LNCaP clone FGC (cell line): Measurements from ENCODE around the gene OR4A5.
"Not testable (repeated sequence)": the region's sequence is repeated elsewhere in the genome, so short reads cannot be mapped to it uniquely, and the experiment has no call there.

ENCODE experiments used
- DNase-seq: peaks from one replicate; pipeline ENCODE4 v3.0.0-alpha.2; 2011; ENCODE audit warnings: low read depth
- H3K4me3 ChIP-seq: 2 replicates; pipeline ENCODE4 v1.5.1; 2011; ENCODE audit warnings: mild to moderate bottlenecking, low read depth, low read length, control low read depth

Gene OR4A5, protein sequence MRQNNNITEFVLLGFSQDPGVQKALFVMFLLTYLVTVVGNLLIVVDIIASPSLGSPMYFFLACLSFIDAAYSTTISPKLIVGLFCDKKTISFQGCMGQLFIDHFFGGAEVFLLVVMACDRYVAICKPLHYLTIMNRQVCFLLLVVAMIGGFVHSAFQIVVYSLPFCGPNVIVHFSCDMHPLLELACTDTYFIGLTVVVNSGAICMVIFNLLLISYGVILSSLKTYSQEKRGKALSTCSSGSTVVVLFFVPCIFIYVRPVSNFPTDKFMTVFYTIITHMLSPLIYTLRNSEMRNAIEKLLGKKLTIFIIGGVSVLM

DNA sequence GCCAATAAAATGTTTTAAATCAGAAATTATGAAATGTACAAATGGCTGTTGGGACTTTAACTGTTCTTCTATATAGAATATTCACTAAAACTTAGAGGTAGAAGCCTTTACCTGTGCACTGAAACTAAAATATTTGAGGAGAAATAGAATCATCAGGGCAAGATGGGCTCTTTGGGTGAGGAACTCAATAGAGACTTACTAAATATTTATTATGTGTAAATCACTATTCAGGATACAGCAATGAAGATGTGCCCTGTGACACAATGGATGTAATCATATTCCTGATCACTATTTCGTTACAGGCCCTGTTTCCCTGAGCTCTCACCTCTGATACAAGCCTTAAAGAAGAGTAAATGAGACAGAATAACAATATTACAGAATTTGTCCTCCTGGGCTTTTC is at the start of gene OR4A5:
Gene OR4A5 (plus strand): TSS at position 301 of the 400 bp plus-strand sequence. CDS start 53 bp downstream, at position 354.
- not testable (repeated sequence) for DNase-seq, H3K4me3 ChIP-seq

DNA sequence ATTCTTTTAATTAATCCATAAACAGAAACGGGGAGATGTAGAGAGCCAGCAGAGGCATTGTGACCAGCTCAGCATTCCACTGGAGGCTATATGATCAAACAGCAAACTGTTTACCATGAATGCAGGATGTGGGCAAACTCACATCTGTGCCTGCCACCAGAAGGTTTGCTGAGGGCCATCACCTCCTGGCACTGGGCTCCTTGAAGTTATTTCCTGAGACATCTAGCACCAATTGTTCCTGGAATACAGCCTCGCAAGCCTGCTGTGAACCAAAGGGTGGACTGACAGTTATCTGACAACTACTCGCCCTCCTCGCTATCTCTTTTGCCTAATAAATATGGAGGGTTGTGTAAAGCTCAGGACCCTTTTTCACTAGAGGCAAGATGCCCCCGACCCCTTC is 13.5 kb downstream of the OR4A5 start:
- DNase-seq, H3K4me3 ChIP-seq: not testable (repeated sequence)
